Measurements from ENCODE around the gene CHRNA9.
"Not testable (repeated sequence)": the region's sequence is repeated elsewhere in the genome, so short reads cannot be mapped to it uniquely, and the experiment has no call there.

GRCh38 chr4:40290611-40291186 is 44.4 kb upstream of the CHRNA9 start:
- TF ChIP-seq CTCF (conservative IDR thresholded peaks at IDR 0.05 in 1 of 2, IDR thresholded peaks at IDR 0.05 in 1 of 2; ENCODE audit: extremely low read depth in 1 of 2, insufficient read depth in 1 of 2, low read depth in 1 of 2, low read length in 2 of 2); EZH2 (IDR thresholded peaks at IDR 0.05; ENCODE audit: borderline replicate concordance, low read length): not testable (repeated sequence)
